ENCODE measurements around the gene ZFR2. TPM values are rescaled to one million over a fixed set of nuclear protein-coding genes. Genes with fewer than 3 reads are reported as not detected.

ZFR2 gene
- total RNA-seq, 4 donors from 2014 or later, result not detected

DNA sequence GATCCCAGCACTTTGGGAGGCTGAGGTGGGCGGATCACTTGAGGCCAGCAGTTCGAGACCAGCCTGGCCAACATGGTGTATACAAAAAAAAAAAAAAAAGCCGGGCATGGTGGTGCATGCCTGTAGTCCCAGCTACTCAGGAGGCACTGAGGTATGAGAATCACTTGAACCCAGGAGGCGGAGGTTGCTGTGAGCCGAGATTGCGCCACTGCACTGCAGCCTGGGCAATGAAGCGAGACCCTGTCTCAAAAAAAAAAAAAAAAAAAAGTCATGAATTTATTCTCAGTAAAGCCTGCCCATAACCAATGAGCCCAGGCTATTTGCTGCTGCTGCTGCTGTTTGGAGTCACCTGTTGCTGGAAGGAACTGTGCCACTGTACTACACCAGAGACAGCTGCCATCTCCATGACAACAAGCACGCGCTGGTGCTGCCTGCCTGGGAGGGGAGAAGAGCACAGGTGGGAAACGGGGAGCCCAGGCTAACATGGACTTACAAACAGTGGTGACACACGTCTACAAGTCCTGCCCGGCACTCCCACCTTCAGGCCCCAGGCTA is 11.3 kb downstream of the ZFR2 start:
- Histone ChIP-seq H3K4me1 (no peaks in the 10 kb centered on the region), H3K27me3 (no peaks in the 10 kb centered on the region), H3K9me3 (no peaks in the 10 kb centered on the region), H3K4me3 (no peak overlapping the region), H3K27ac (no peak overlapping the region), H3K36me3 (no peaks in the 10 kb centered on the region)
- no peak for DNase-seq
- TF ChIP-seq, protein P1, sequence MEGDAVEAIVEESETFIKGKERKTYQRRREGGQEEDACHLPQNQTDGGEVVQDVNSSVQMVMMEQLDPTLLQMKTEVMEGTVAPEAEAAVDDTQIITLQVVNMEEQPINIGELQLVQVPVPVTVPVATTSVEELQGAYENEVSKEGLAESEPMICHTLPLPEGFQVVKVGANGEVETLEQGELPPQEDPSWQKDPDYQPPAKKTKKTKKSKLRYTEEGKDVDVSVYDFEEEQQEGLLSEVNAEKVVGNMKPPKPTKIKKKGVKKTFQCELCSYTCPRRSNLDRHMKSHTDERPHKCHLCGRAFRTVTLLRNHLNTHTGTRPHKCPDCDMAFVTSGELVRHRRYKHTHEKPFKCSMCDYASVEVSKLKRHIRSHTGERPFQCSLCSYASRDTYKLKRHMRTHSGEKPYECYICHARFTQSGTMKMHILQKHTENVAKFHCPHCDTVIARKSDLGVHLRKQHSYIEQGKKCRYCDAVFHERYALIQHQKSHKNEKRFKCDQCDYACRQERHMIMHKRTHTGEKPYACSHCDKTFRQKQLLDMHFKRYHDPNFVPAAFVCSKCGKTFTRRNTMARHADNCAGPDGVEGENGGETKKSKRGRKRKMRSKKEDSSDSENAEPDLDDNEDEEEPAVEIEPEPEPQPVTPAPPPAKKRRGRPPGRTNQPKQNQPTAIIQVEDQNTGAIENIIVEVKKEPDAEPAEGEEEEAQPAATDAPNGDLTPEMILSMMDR (IDR thresholded peaks at IDR 0.05), result no peak
- no peak for TF ChIP-seq POLR2A (IDR thresholded peaks at IDR 0.05)
- intact Hi-C loops (cut with DNase I; ENCODE audit: low total_unique reads), result no loop called here

GRCh38 chr19:3855320-3855719 is 13.5 kb downstream of the ZFR2 start:
- intact Hi-C loops (cut with DNase I; ENCODE audit: low total_unique reads), result no loop called here
- H3K4me1 ChIP-seq, result no peaks in the 10 kb centered on the region
- H3K4me3 ChIP-seq, result no peak overlapping the region
- TF ChIP-seq, protein P1 (IDR thresholded peaks at IDR 0.05), result no peak
- TF ChIP-seq POLR2A (IDR thresholded peaks at IDR 0.05), result no peak
- H3K27ac ChIP-seq, result no peak overlapping the region
- H3K9me3 ChIP-seq, result peaks cover 0 to 10% of the 10 kb centered on the region in 2 donors
- no peak for DNase-seq
- no peaks in the 10 kb centered on the region for H3K27me3 ChIP-seq
- H3K36me3 ChIP-seq, result no peaks in the 10 kb centered on the region

DNA sequence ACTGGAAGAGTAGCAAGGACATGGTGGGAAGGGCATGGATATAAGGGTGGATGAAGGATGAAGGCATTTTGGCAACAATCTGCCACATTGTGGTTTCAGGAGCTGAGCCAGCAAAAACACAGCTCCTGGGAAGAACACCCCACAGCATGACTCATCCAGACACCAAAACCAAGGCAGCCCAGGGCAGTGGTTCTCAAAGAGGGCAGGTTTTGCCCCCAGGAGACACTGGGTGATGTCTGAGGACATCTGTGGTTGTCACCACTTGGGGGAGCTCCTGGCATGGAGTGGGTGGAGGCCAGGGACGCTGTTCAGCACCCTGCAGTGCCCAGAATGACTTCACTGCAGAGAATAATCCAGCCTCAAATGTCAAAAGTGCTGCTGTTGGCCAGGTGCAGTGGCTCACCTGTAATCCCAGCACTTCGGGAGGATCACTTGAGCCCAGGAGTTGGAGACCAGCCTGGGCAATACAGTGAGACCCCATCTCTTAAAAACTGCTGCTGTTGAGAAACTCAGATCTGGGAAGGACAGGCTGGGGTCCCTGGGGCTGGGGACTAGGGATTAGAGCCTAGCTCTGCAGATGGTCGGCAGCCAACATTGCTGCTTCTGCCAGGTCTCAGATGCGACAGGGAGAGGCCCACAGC is 16.1 kb downstream of the ZFR2 start:
- no peak for DNase-seq
- H3K4me3 ChIP-seq, result no peak overlapping the region
- H3K27me3 ChIP-seq, result no peaks in the 10 kb centered on the region
- H3K36me3 ChIP-seq, result no peaks in the 10 kb centered on the region
- no peak for TF ChIP-seq POLR2A (IDR thresholded peaks at IDR 0.05)
- TF ChIP-seq, protein P1 (IDR thresholded peaks at IDR 0.05), result no peak
- intact Hi-C loops (cut with DNase I; ENCODE audit: low total_unique reads), result no loop called here
- no peak overlapping the region for H3K27ac ChIP-seq
- H3K4me1 ChIP-seq, result no peaks in the 10 kb centered on the region
- peaks cover 0 to 10% of the 10 kb centered on the region in 2 donors for H3K9me3 ChIP-seq

DNA sequence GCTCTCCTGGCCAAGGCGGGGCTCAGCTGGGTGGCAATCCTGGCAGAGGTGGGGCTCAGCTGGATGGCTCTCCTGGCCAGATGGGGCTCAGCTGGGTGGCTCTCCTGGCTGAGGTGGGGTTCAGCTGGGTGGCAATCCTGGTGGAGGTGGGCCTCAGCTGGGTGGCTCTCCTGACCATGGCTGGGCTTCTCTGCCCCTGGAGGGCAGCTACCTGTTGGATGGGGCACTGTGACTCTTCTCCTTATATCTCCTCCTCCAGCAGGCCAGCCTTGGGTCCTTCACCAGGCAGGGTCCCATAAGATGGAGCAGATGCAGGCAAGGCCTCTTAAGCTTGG is 16.7 kb downstream of the ZFR2 start:
- H3K27me3 ChIP-seq, result no peaks in the 10 kb centered on the region
- TF ChIP-seq POLR2A (IDR thresholded peaks at IDR 0.05), result no peak
- TF ChIP-seq, protein P1 (IDR thresholded peaks at IDR 0.05), result no peak
- H3K9me3 ChIP-seq, result peaks cover 0 to 10% of the 10 kb centered on the region in 2 donors
- no peak for DNase-seq
- no peaks in the 10 kb centered on the region for H3K4me1 ChIP-seq
- H3K36me3 ChIP-seq, result no peaks in the 10 kb centered on the region
- intact Hi-C loops (cut with DNase I; ENCODE audit: low total_unique reads), result no loop called here
- H3K27ac ChIP-seq, result no peak overlapping the region
- H3K4me3 ChIP-seq, result no peak overlapping the region

DNA sequence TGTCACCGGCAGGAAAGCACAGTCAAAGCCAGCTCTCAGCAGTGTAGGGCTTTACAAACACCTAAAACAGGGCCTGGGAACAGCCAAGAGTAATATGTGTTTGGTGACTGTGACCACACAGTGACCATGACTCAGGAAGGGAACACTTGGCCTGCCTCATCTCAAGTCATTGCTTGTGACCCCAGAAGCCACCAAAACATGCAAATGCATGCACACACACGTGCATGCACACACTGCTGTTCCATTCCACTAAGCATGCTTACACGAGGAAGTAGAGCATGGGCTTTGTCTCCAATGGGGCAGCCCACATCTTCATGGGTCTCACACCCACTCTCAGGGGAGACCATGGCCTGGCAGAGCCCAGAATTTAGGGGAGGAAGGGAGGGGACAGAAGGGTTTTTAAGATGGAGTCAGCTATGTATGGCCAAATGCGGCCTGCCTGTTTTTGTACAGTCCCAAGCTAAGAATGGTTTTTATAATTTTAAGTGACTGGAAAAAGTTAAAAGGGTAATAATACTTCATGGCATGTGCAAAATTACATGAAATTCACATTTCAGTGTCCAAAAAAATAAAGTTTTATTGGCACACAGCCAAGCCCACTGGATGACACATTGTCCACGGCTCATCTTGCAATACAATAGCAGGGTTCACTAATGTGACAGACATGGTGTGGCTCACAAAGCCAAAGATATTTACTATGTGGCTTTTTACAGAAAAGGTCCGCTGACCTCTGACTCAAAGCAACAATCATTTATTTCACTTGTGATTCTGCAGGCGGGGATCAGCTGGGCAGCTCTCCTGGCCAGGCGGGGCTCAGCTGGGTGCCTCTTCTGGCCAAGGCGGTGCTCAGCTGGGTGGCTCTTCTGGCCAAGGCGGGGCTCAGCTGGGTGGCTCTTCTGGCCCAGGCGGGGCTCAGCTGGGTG is 17.3 kb downstream of the ZFR2 start:
- DNase-seq, result no peak
- H3K9me3 ChIP-seq, result peaks cover 0 to 10% of the 10 kb centered on the region in 2 donors
- intact Hi-C loops (cut with DNase I; ENCODE audit: low total_unique reads), result no loop called here
- no peaks in the 10 kb centered on the region for H3K36me3 ChIP-seq
- no peaks in the 10 kb centered on the region for H3K4me1 ChIP-seq
- no peak overlapping the region for H3K27ac ChIP-seq
- H3K27me3 ChIP-seq, result no peaks in the 10 kb centered on the region
- TF ChIP-seq, protein P1 (IDR thresholded peaks at IDR 0.05), result no peak
- no peak for TF ChIP-seq POLR2A (IDR thresholded peaks at IDR 0.05)
- H3K4me3 ChIP-seq, result no peak overlapping the region
